DMS53 treated with DMSO at 0.1 percent for 48 hours (cell line): ENCODE measurements around the gene GOLGA6B.
"Not testable (repeated sequence)": the region's sequence is repeated elsewhere in the genome, so short reads cannot be mapped to it uniquely, and the experiment has no call there.

ENCODE experiments used
- DNase-seq: peaks from one replicate; lab custom pipeline; 2025; ENCODE audit not compliant: unreplicated experiment; lab: John Stamatoyannopoulos, UW

Gene GOLGA6B

DNA sequence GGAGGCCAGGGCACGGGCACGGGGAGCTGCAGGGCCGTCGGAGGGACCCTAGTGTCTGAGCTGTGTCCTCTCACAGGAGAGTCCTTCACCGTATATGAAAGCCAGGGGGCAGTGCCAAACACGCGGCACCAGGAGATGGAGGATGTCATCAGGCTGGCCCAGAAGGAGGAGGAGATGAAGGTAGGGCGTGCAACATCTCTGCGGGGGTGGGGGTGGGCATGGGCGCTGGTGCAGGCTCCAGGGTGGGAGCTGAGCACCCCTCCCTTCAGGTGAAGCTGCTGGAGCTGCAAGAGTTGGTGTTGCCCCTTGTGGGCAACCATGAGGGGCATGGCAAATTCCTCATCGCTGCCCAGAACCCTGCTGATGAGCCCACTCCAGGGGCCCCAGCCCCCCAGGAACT, 11.2 kb downstream of the GOLGA6B start:
- DNase-seq, result not testable (repeated sequence)

DNA sequence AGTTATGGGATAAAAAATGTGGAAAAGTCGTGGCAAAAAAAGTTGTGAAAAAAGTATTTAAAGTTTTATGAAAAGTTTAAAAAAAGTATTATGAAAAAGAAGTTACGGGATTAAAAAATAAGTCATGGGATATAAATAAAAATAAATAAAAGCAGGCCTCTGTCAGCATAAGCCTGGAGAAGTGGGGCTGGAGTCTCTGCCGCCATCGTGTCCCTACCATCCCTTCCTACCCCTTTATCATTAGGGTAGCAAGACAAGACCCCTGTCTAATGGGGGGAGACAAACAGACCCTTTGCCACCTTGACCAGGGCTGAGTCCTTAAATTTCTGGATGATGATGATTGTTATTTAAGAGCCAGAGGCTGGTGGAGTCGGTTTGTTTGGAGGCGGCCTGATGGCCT, 15.3 kb downstream of the GOLGA6B start:
- DNase-seq, result not testable (repeated sequence)

DNA sequence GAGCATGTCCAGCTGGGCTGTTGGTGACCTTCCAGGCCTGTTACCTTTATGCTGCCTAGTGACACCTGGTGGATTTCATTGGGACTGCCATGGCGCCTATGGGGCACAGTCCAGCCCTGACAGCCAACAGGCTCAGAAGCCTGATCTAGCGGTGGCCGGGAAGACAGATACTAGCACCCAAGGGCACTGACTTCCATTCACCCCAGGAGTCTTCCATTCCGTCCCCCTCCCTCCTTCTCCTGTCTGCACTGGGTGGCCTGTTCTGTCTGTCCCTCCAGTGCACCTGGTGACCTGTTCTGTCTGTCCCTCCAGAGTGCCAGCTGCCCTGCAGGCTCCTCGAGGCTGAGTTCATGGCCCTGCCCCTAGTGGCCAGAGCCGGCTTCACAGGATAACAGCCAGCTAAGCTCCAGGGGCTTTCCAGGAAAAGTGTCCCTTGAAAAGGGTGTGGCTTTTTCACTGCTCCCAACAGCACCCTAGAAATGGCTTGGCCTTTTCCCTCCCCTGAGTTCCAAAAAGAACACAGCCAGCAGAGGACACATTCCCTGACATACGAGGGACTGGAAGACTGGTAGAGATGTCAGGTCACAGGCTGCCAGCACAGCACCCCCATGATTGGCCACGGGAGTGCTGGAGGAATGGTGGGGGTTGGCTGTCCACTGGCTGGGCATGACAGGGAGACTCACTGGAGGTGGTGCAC, 16.3 kb downstream of the GOLGA6B start:
- not testable (repeated sequence) for DNase-seq

DNA sequence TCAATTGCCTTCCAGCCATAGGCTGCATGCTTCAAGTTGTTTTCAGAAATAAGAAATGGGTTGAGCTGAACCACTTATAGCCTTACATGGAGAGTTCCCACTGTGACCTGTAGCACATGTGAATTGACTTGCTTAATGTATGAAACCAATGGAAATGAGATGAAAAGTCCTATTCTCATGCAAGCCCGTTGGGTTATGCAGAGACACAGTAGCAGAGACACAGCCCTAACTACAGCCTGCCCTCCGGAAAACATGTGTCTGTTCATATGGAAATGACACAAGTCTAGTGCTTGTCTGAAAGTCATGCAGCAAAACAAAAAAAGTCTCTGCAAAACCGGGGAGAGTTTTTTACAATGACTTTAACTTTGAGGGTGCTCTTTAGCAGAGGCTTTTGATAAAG, 17.0 kb downstream of the GOLGA6B start:
- no peak for DNase-seq

DNA sequence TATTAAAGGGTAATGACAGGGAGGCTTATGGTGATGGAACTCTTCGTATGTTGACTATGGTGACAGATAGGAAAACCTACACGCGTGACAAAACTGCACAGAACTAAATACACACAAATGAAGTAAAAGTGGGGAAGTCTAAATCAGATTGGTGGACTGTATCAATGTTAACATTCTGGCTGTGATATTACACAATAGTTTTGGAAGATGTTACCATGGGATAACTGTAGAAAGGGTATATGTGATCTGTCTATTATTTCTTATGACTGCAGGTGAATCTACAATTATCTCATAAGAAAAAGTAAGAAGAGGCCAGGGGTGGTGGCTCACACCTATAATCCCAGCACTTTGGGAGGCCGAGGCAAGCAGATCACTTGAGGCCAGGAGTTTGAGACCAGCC, 22.3 kb downstream of the GOLGA6B start:
- no peak for DNase-seq

DNA sequence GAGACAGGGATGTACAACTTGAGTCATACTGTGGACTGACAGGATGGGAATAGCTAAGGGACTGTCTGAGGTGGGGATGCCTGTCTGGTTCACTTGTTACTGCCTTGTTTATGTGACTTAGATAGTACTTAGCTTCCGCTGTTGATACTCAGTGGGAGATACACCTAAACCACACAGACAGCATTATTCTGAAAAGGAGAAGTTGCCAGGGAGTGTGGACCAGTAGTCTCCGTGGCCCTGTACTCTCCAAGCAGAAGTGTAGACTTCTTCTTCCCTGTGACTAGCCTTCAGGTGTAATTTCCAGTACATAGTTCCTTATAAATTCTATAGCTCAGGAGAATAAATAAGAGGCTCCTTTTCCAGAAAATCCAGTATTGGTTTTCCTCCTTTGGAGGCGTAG, 26.4 kb downstream of the GOLGA6B start:
- DNase-seq, result no peak

DNA sequence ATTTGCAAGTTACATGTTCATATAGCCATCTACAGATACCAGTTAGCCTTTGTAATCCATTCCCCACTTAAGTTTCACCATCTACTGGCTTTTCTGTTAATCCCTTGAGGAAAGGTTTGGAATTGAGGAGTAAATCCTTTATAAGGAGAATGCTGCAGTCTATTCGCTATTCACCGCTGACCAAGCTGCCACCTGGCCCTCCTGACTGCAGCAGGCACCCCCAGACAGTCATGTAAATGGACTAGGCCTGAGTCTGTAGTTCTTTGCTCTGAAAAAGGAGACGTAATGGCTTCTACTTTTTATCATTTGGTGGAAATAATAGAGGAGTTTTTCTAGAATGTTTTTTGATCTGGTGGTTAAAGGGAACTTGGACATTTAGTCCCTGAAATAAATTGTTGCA, 28.3 kb downstream of the GOLGA6B start:
- no peak for DNase-seq

DNA sequence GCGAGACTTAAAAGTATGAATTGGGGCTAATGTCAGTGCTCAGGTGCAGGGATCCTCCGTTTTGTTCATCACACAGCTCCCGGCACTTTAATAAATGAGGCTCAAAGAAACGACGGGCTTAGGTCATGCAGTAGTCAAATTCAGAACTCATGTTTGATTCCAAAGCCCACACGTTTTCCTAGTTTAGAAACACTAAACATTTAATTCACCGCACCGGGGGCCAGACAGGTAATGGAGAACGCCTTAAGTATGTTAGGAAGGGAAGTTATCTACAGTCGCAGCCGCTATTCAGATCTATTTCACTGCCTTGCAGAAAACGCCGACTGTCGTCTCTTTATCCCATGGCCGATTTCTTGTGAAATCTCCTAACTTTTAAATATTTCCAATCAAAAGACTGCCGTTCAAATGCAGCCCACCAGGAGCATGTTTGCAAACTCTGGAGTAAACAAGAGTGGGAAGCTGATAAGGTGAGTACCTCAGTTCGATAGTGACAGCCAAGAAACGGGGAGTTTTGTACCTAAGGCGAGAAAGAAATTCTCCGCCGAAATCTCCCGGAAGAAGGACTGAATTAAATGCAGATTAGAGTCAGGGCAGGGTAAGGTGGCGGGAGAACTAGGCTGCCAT, 30.9 kb downstream of the GOLGA6B start:
- no peak for DNase-seq

DNA sequence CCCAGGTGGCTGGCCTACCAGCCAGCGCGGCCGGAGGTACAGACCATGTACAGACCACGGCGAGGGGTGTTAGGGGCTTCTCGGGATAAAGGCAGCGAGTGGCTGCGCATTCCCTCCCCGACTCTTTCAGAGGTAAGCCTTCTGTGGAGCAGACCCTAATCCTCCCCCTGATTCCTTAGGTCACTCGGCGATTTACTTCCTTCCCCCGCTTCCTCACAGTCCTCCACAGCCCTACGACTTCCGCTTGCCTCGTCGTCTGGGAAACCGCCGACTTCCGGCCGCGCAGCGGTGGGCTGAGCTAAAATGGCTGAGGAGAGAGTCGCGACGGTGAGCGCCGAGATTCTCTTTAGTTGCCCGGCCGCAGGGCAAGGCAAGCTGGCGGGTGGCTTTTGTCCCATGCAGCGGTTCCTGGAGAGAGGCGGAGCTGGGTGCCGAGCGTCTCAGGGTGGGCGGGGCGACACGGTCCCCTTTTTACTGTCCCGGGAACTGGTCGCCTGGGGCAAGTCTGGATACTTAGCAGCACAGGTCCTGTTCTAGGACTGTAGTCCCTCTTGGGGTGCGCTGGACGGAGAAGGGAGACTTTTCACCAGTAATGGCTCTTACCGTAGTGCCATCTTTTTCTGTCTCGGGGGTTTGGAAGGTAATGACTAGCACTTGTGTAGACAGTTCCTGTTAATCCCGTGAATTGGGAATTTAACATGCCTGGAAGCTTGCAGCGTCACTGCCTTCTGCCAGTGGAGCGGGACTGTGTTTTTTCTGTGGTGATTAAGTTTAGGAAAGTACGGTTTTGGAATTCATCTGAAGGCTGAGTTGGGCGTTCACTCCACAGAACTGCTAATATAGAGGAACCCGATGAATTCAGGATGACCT, 31.7 kb downstream of the GOLGA6B start, which contains the start of the genes BBS4 and HIGD2B:
TSS of gene BBS4 (plus strand) at position 283 of the 870 bp plus-strand sequence. CDS start at position 304, 21 bp downstream.
TSS of gene HIGD2B (minus strand) at position 258 of the 870 bp plus-strand sequence. CDS start 9,808 bp downstream, outside the sequence.
- DNase-seq, result no peak

DNA sequence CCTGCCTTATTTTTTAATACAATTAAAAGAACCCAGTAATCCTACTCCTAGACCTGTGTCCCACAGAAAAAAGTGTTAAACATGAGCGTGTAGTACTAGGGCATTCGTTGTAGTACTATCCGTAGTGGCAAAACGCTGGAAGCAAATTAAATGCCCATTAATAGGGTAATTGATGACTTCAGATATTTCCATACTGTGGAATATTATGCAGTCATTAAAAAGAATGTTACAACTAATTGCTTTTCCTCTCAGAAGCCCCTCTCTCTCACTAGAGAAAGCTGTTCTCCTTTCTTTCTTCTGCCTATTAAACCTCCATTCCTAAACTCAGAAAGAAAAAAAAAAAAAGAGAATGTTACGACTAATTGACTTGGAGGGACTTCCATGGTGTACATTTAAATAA, 34.2 kb downstream of the GOLGA6B start:
- no peak for DNase-seq

DNA sequence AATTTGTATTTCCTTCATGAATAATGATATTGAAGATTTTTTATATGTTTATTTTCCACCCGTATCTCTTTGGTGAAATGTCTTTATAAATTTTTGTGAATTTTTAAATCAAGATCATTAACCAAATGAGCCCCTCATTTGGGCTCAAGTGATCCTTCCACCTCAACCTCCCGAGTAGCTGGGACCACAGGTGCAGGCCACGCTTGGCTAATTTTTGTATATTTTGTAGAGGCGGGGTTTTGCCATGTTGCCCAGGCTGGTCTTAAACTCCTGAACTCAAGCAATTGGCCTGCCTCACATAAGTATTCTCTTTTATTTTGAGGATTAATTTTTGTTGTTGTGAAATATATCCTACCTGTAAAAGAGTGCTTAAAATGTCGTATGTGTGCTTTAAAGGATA, 36.4 kb downstream of the GOLGA6B start:
- no peak for DNase-seq

DNA sequence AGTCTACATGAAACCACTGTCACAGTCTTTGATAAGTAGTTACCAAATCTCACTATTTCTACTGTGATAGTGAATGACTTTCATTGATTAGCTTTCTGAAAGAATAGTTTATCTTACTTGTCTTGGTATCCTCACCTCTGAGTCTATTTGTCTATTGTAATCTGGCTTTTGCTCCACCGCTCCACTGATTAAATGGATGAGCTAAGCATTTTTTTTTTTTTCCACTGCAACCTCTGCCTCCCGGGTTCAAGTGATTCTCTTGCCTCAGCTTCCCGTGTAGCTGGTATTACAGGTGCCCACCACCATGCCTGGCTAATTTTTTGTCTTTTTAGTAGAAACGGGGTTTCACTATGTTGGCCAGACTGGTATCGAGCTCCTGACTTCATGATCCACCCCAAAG, 44.4 kb downstream of the GOLGA6B start:
- no peak for DNase-seq

DNA sequence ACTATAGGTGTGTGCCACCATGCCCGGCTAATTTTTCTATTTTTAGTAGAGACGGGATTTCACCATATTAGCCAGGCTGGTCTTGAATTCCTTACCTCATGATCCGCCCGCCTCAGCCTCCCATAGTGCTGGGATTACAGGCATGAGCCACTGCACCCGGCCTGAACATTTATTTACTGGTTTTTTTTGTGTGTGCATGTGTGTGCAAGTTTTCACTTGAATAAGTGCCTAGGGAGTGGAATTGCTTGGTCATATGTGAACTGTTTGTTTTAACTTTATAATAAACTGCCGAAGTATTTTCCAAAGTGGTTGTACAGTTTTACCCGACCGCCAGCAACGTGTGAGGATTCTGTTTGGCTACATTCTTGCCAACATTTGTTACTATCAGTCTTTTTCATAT, 45.6 kb downstream of the GOLGA6B start:
- no peak for DNase-seq

DNA sequence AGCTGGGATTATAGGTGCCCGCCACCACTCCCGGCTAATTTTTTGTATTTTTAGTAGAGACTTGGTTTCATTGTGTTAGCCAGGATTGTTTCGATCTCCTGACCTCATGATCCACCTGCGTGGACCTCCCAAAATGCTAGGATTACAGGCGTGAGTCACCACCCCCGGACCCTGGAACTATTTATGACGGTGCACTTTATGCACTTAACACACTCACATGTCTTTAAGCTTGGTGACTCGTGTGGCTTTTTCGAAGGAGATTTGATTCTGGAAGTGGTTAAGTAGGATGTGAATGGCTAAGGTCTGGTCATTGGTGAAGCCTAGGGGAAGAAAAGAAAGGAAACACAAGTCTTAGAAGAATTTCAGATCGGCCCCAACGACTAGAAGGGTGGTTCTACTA, 51.8 kb downstream of the GOLGA6B start:
- DNase-seq, result no peak

DNA sequence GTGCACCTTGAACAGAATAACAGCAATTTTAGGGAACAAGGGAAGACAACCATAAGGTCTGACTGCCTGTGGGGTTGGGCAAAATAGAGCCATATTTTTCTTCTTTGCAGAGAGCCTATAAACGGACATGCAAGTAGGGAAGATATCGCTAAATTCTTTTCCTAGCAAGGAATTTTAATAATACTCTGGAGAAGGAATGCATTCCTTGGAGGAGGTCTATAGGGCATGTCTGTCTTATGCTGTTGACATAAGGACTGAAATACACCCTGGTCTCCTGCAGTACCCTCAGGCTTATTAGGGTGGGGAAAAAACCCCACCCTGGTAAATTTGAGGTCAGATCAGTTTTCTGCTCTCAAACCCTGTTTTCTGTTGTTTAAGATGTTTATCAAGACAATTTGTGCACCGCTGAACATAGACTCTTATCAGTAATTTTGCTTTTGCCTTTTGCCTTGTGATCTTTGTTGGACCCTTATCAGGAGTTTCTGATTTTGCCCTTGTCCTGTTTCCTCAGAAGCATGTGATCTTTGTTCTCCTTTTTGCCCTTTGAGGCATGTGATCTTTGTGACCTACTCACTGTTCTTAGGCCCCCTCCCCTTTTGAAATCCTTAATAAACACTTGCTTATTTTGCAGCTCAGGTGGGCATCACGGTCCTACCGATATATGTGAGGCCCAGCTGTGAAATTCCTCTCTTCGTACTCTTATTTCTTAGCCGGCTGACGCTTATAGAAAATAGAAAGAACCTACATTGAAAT, 54.2 kb downstream of the GOLGA6B start:
- not testable (repeated sequence) for DNase-seq
